Bronchial epithelial cell (primary cell): Measurements from ENCODE around the gene MAG. TPM values are rescaled to one million over a fixed set of nuclear protein-coding genes. Genes with fewer than 3 reads are reported as not detected.

ENCODE experiments used
- DNase-seq: peaks from one replicate; pipeline ENCODE4 v3.0.0-alpha.2; 2010; ENCODE audit warnings: low read depth
- FAIRE-seq: peaks from 2 replicates; lab custom pipeline; 2011; peaks lifted over from hg19 to GRCh38; lab: Jason Lieb, UNC
- H3K27me3 ChIP-seq: 2 replicates; pipeline ENCODE4 v1.5.1; 2011; ENCODE audit warnings: low read length; ENCODE audit not compliant: control insufficient read depth, insufficient read depth
- H3K36me3 ChIP-seq: 2 replicates; pipeline ENCODE4 v1.5.1; 2011; ENCODE audit warnings: low read length; ENCODE audit not compliant: control insufficient read depth, insufficient read depth
- H3K4me3 ChIP-seq: 2 replicates; pipeline ENCODE4 v1.5.1; 2011; ENCODE audit warnings: mild to moderate bottlenecking, low read depth, low read length, control low read depth
- total RNA-seq: library from RNA; depleted of rRNA; stranded (reverse); fragments of >200 nt; gene quantifications from 2 replicates; pipeline ENCODE4 v1.2.1, GENCODE V29; 2014
- TF ChIP-seq, protein P1 (sequence below): IDR thresholded peaks from 2 replicates; pipeline ENCODE4 v1.5.1; 2011; ENCODE audit warnings: mild to moderate bottlenecking, moderate library complexity, low read length, control low read depth, inconsistent platforms; ENCODE audit not compliant: insufficient read depth, severe bottlenecking

The MAG gene
- total RNA-seq, 1 donor from 2014 or later, result not detected

DNA sequence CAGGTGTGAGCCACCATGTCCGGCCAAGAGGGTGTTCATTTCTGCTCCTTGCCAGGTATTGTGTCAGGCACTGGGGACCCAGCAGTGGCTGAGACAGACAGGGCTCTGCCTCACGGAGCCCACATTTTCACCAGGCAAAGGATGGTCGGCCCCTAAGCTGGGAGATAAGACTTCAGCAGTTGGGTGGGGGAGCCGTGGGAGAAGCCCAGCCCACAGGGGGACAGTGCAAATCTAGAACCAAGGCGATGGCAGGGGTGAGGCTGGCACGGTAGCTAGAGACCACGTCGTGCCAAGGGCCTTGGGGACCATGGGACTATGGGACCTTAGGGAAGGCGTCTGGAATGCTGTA lies 34.9 kb upstream of the MAG start:
- TF ChIP-seq, protein P1, sequence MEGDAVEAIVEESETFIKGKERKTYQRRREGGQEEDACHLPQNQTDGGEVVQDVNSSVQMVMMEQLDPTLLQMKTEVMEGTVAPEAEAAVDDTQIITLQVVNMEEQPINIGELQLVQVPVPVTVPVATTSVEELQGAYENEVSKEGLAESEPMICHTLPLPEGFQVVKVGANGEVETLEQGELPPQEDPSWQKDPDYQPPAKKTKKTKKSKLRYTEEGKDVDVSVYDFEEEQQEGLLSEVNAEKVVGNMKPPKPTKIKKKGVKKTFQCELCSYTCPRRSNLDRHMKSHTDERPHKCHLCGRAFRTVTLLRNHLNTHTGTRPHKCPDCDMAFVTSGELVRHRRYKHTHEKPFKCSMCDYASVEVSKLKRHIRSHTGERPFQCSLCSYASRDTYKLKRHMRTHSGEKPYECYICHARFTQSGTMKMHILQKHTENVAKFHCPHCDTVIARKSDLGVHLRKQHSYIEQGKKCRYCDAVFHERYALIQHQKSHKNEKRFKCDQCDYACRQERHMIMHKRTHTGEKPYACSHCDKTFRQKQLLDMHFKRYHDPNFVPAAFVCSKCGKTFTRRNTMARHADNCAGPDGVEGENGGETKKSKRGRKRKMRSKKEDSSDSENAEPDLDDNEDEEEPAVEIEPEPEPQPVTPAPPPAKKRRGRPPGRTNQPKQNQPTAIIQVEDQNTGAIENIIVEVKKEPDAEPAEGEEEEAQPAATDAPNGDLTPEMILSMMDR, result no peak
- H3K36me3 ChIP-seq, result peaks cover 31% of the 10 kb centered on the region
- H3K27me3 ChIP-seq, result no peaks in the 10 kb centered on the region
- no peak for FAIRE-seq
- no peak overlapping the region for H3K4me3 ChIP-seq
- DNase-seq, result no peak

DNA sequence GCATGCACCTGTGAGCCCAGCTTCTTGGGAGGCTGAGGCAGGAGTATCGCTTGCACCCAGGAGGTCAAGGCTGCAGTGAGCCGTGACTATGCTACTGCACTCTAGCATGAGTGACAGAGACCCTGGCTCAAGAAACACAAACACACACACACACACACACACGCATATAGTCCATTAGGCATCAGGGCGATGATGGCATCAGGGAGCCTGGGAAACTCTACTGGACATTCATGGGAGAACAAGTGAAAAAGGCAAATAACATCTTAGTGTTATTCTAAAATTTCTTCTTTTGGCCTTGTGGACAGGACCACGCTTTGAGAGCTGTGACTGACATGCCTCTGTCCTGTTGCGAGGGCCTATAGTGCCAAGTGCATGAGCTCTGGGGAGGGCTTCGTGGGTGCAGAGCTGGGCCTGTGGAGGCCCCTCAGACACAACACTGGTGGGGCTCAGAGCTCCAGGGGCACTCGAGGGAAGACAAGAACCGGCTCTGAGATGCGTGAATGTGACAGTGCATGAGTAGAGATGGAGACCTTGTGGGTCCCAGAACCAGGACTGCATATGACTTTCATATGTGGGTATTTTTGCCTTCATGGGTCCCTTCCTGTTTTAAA lies 31.2 kb upstream of the MAG start:
- no peak for FAIRE-seq
- no peak overlapping the region for H3K4me3 ChIP-seq
- no peaks in the 10 kb centered on the region for H3K27me3 ChIP-seq
- DNase-seq, result no peak
- TF ChIP-seq, protein P1, result no peak
- H3K36me3 ChIP-seq, result peaks cover 18% of the 10 kb centered on the region

DNA sequence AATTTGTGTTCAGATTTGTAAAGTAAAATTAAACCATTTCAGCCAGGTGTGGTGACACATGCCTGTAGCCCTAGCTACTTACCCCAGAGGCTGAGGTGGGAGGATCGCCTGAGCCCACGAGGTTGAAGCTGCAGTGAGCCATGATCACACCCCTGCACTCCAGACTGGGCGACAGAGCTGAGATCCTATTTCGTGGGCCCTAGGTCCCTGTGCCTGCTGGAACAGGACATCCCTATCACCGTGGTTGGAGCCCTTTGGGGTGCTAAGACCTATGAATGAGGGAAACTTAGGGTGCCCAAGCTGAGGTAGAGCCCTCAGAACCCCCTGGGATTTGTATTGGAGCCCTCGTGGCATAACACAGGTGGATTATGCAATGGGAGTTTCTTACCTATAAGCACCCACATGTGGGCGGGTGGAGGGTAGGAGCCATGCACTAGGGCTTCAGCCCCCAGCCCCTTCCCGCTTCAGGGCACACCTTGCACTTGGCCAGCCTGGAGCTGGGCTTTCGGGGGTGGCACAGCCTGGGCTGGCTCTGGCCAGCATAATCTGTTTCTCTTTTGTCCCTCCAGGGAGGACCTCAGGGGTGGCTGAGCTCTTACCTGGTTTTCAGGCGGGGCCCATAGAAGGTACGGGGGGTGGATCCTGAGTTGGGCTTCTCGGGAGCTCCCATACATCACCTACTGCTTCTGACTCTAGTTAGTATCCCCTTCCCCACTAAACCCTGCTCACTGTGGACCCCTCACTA lies 30.4 kb upstream of the MAG start:
- DNase-seq (no peak), FAIRE-seq (no peak)
- Histone ChIP-seq H3K36me3 (peaks cover 21% of the 10 kb centered on the region), H3K4me3 (no peak overlapping the region), H3K27me3 (no peaks in the 10 kb centered on the region)
- TF ChIP-seq, protein P1, result no peak

DNA sequence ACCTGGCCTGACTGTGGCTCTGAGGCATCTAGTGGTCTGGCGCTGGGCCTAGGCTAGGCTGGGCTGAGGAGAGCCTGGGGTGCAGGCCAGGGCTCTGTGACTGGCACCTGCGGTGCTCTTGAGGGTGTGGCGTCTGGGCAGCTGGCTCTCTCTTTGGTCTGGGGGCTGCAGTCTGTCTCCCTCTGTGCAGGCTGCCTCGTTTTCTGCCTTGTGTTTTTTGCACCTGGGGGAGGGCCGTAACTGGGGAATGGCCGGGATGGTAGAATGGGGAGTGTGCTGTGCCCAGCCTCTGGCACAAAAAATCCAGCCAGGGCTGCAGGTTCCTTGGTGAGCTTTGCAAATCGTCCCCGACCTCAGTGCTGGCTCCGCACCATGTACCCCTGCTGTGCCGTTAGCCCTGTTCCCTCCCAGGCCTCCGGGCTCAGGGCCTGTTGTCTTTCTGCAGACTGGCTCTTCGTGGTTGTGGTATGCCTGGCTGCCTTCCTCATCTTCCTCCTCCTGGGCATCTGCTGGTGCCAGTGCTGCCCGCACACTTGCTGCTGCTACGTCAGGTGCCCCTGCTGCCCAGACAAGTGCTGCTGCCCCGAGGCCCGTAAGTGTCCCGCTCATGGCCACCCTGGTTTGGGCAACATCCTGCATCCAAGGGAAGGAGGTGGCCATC lies 29.7 kb upstream of the MAG start:
- FAIRE-seq (no peak), DNase-seq (no peak)
- Histone ChIP-seq H3K27me3 (no peaks in the 10 kb centered on the region), H3K4me3 (no peak overlapping the region), H3K36me3 (peaks cover 24% of the 10 kb centered on the region)
- TF ChIP-seq, protein P1, result no peak

DNA sequence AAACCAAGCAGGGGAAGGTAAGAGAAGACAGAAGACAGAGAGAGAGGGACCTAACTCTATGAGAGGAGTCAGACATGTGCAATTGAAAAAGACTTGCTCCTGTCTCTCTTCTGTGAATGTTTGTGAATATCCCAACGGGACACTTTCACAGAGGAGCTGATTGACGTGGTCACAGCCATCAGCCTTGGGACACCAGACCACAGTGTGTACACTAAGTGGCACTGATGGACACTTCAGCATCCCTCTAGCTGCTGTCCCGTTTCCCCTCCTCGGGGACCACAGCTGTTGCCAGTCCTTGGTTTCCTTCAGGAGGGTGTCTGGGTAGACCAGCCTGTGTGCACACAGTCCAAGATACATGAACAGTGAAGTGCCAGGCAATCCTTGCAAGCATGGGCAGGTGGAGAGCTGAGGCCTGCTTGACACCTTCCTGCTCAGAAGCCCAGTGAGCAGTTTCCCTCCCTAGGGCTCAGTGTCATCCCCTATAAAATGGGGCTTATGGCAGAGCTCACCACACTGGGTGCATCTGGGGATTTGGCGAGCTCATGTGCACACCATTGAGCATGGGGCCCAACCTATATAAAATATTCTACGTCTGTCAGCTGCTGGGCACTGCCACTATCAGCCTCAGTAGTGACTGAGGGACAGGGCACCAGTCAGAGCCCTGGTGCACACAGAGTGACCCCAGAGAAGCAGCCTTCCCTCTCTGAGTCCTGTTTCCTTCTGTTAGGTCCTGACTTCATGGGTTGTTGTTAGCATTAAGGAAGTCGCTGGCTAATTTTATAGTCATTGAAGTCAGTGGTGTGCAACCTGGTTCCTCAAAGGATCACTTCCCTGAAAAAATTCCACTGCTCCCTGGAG lies 27.5 kb upstream of the MAG start:
- TF ChIP-seq, protein P1, result no peak
- no peaks in the 10 kb centered on the region for H3K27me3 ChIP-seq
- DNase-seq, result no peak
- peaks cover 20% of the 10 kb centered on the region for H3K36me3 ChIP-seq
- no peak overlapping the region for H3K4me3 ChIP-seq
- peak; percentile 64 for FAIRE-seq
